OCI-M2 (cell line): Measurements from ENCODE around the gene KANSL3.
"Not testable (repeated sequence)": the region's sequence is repeated elsewhere in the genome, so short reads cannot be mapped to it uniquely, and the experiment has no call there.

Experiments used
- DNase-seq: peaks from one replicate; lab custom pipeline; 2025; ENCODE audit not compliant: unreplicated experiment; lab: John Stamatoyannopoulos, UW

Gene KANSL3

DNA sequence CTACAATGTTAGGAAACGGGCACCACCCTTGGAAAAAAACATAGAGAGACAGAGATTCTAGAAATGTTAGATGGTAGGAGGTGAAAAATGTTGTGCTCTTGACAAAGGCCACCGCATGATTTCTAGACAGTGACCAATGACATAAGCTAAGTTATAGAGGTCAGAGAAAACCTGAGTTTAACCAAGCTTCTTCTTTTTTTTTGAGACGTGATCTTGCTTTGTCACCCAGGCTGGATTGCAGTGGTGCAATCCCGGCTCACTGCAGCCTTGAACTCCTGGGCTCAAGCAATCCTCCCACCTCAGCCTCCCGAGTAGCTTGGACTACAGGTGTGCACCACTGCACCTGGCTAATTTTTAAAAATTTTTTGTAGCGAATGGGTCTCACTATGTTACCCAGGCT is 17.4 kb upstream of the KANSL3 start:
- no peak for DNase-seq

- not testable (repeated sequence) for DNase-seq
Measured at GRCh38 chr2:96654791-96655190, 16.7 kb upstream of the KANSL3 start.

DNA sequence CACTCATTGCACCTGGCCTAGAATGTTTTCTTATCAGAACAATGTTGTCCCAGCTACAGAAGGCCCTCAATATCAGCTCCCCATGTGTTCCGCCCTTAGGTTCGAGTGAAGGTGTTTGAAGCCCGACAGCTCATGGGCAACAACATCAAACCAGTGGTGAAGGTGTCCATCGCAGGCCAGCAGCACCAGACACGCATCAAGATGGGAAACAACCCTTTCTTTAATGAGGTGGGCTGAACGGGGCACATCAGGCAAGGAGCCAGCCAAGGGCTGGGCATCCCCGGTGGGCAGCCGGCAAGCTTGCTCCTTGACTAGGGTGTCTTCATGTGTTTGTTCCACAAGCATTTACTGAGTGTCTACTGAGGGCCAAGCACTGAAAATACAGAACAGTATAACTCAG is 13.7 kb upstream of the KANSL3 start:
- DNase-seq: no peak

- no peak for DNase-seq
Measured at GRCh38 chr2:96649342-96649741, 11.2 kb upstream of the KANSL3 start.

DNA sequence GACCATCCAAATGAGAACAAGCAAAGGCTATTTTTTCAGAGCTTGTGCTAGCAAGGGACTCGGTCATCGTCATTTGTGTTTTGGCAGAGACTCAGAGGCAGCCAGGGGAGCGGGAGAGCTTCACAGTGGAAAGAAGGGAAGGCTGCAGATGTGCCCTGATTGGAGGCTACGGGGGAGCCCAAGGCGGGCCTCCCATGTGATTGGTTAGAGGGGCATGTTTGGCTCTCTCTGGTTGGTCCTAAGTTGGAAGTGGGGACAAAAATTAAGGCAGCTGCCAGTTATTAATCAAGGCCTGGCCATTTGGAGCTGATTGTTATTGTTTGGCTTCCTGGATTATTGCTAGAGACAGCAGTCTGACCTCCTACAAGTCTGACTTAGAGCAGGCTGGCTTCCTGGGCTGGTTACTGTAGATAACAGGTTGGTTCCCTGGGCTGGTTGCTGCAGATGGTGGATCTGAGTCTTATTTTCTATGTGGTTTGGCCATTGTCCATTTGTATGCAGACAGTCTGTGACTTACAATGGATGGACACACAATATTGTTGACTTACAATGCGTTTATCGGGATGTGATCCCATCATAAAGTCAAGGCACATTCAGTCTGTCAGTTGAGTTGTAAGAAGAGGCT is 10.3 kb upstream of the KANSL3 start:
- DNase-seq: no peak

- DNase-seq: no peak
Measured at GRCh38 chr2:96647681-96648080, 9.6 kb upstream of the KANSL3 start.

DNA sequence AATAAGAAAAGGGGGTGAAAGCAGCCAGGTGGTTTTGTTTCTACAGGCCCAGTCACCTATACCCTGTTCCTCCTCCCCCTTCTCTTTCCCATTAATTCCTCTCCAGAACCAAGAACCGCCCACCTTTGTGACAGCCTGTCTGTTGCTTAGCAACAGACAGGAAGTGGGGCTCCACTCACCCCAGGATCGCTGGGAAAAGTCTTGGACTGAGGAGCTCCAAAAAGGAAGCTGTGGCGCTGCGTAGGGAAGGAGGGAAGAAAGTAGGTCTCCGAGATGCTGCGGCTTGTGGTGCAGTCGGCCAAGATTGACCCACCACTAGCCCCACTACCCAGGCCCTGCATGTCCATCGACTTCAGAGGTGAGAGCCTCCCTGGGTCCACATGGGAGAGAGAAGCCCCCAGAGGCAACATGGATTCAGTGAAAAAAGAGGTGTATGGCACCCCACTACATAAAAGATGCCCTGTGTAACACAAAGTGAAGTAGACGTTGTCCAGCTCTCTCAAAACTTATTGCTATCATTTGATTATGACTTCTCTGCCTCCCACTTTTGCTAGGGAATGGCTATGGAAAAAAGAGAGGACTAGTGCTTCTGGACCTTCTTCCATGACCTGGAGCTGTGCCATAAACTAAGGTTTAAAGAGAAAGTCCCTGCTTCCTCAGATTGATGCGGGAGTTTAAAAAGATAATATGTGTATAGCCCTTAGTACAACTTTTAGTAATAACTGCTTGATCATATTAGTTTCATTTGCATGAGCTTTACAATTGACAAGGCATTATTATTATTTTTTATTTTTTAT is 4.7 kb upstream of the KANSL3 start, which contains the start of gene FER1L5:
Gene FER1L5 (plus strand): TSS at position 201 of the 797 bp plus-strand sequence. CDS start 73 bp downstream, at position 274.
- DNase-seq: no peak

- DNase-seq: no peak
Measured at GRCh38 chr2:96637385-96638143, 548 bp downstream of the KANSL3 start.

- no peak for DNase-seq
Measured at GRCh38 chr2:96636551-96637171, 1.5 kb downstream of the KANSL3 start.

DNA sequence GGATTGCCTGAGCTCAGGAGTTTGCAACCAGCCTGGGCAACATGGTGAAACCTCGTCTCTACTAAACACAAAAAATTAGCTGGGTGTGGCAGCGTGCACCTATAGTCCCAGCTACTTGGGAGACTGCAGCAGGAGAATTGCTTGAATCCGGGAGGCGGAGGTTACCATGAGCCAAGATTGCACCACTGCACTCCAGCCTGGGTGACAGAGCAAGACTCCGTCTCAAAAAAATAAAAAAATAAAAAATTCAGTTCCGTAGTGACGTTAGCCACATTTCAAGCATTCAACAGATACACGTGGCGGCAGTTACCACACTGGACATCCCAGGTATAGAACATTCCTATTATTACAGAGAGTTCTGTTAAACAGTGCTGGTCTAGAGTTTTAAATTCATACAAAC is 4.5 kb downstream of the KANSL3 start:
- no peak for DNase-seq

- no peak for DNase-seq
Measured at GRCh38 chr2:96631804-96632435, 6.2 kb downstream of the KANSL3 start.

GRCh38 chr2:96626553-96626942 is 11.6 kb downstream of the KANSL3 start:
- no peak for DNase-seq

DNA sequence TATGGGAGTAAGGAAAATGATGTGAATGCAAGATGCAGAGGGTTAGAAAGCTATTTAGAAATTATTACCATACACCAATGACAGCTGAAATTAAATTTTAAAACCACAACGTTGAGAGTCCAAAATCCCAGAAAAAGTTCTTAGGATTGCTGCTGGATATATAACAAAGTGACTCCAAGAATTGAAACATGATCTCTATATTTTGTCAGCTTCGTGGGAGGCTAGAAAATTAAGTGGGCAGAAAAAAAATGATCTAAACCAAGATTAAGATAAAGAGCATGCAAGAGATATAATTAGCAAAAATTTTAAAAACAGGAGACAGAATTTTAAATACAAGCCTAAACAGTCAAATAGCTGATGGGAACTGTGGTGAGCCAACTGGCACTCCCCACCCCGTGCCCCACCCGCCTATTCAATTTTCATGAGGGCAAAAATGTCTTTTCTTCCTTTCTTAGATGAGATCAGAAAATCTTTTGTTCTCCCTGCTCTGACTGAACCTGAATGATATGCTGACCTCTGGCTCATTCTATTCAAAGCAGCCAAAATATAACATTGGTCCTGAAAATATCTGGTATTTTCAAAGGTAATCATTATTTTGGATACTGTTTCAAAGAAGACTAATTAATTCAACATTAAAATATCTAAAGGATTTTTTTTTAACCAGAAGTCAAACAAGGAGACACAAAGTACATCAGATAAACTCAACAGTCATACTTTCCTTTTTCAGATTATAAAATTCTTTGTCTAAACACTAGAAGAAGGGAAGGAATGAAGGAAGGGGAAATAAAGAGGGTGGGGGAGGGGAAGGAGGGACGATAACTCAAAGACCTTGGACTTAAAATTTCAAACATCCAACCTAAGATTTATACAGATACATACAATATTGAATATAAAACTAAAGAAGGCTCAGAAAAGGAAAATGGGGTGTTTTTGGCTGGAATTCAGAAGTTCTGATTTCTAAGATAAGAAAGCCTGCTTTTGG is 12.2 kb downstream of the KANSL3 start:
- no peak for DNase-seq

GRCh38 chr2:96623116-96623515 is 15.0 kb downstream of the KANSL3 start:
- DNase-seq: no peak

- no peak for DNase-seq
Measured at GRCh38 chr2:96622544-96622943, 15.6 kb downstream of the KANSL3 start.

- no peak for DNase-seq
Measured at GRCh38 chr2:96618596-96619283, 19.4 kb downstream of the KANSL3 start.

GRCh38 chr2:96617012-96617411 is 21.1 kb downstream of the KANSL3 start:
- no peak for DNase-seq

DNA sequence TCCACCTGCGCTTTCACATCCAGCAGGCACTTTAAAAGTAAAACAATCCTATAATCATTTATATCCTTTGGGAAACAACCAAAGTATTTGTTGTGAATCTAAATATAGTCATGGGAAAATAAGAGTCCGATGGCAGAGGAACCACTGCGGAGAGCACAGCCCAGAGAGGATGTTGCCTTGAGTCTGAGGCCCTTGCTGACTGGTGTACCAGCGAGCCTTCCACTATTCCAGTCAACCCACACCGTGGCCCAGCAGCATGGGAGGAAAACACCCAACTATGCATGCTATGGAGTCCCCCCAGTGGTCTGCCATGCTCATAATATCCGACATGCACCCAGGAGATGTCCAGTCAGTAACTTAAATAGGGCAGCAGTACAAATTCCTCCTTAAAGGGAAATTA is 21.6 kb downstream of the KANSL3 start:
- no peak for DNase-seq

DNA sequence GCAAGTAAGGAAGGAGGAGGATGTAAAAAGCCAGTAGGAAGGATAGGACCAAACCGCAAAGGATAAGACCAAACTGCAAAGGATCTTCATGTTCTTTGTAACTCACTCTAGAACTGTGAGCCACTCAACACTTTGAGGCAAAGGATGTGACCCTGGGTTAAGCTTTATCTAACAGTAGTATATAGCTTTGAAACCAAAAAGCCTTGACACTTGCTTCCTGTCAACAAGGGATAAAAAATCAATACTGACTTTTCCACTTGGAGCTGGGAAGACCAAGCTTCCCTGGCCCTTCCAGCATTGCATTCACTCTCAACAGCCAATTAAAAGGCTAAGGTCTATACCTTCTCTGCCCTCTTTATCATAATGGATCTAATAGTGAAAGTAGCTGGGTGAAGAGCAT is 22.0 kb downstream of the KANSL3 start:
- no peak for DNase-seq
